Endothelial cell of umbilical vein (primary cell): Measurements from ENCODE around the gene SLC10A4.
A peak's percentile ranks its signal among the peaks of the same experiment; 100 is the strongest.

ENCODE experiments used
- CTCF ChIP-seq, 2 donors: IDR thresholded peaks; 1 replicate in 1 of 2; 2 replicates in 1 of 2; pipeline ENCODE4 v1.5.1; 2011; ENCODE audit warnings: low read length in 2 of 2, mild to moderate bottlenecking in 2 of 2, moderate library complexity in 2 of 2, control low read depth in 1 of 2, inconsistent platforms in 1 of 2, low read depth in 1 of 2; ENCODE audit not compliant: insufficient read depth in 1 of 2; ENCODE audit errors: extremely low read depth in 1 of 2
- EZH2 ChIP-seq: IDR thresholded peaks from 2 replicates; pipeline ENCODE4 v1.6.1; 2012; ENCODE audit warnings: borderline replicate concordance, low read depth, mild to moderate bottlenecking, moderate library complexity, low read length, inconsistent platforms; ENCODE audit not compliant: severe bottlenecking
- JUN ChIP-seq: IDR thresholded peaks from 2 replicates; pipeline ENCODE4 v1.6.1; 2011; ENCODE audit warnings: borderline replicate concordance, low read depth; ENCODE audit not compliant: insufficient read length, insufficient read depth
- MAX ChIP-seq: IDR thresholded peaks from 2 replicates; pipeline ENCODE4 v1.6.1; 2011; ENCODE audit not compliant: insufficient read depth, insufficient read length
- POLR2A ChIP-seq: IDR thresholded peaks from 2 replicates; pipeline ENCODE4 v1.6.1; 2012; ENCODE audit warnings: low read depth, mild to moderate bottlenecking, control low read depth, low read length

DNA sequence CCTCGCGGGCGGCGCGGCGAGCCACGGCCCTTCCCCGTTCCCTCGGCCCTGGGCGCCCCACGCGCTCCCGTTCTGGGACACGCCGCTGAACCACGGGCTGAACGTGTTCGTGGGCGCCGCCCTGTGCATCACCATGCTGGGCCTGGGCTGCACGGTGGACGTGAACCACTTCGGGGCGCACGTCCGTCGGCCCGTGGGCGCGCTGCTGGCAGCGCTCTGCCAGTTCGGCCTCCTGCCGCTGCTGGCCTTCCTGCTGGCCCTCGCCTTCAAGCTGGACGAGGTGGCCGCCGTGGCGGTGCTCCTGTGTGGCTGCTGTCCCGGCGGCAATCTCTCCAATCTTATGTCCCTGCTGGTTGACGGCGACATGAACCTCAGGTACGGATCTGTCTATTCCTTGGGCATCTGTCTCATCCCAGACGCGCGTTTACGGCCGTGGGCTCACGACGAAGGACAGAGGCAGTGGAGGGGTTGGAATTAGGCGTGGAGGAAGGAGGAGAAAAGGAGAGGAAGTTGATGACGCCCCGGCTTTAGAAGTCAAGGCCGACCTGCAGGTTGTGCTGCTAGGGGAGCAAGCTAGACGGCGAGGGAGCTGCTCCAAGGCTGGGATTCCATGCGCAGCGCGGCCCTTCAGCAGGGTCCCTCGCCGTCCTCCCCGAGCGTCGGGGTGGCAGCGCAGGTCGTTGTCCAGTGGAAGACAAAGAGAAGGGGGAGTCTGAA, 792 bp downstream of the SLC10A4 start:
- no peak for TF ChIP-seq POLR2A
- no peak for TF ChIP-seq CTCF (IDR thresholded peaks at IDR 0.05; ENCODE audit: extremely low read depth in 1 of 2, insufficient read depth in 1 of 2, low read depth in 1 of 2, low read length in 2 of 2)
- TF ChIP-seq JUN, result no peak
- TF ChIP-seq EZH2, result peak; percentile 97
- no peak for TF ChIP-seq MAX
